ENCODE data around the gene KYAT1.

GRCh38 chr9:128846680-128847030 is 35.1 kb downstream of the KYAT1 start:
- no peak for TF ChIP-seq CTCF (IDR thresholded peaks at IDR 0.05)
- TF ChIP-seq POLR2AphosphoS5 (IDR thresholded peaks at IDR 0.05; ENCODE audit: low read depth, low read length) = no peak
- no peak for TF ChIP-seq REST (IDR thresholded peaks at IDR 0.05; ENCODE audit: insufficient read depth in 1 of 2, low read depth in 2 of 2, low read length in 1 of 2)
- no peak for TF ChIP-seq SIN3A (IDR thresholded peaks at IDR 0.05; ENCODE audit: borderline replicate concordance, insufficient read depth, low read depth, low read length)
- no peak for TF ChIP-seq TCF7L2 (IDR thresholded peaks at IDR 0.05; ENCODE audit: low read depth, low read length)
